Right ventricle myocardium inferior (tissue), 1 donor: ENCODE measurements around the gene VSTM2L. TPM values are rescaled to one million over a fixed set of nuclear protein-coding genes. Genes with fewer than 3 reads are reported as not detected.
A peak's percentile ranks its signal among the peaks of the same experiment; 100 is the strongest.

Source experiments
- ATAC-seq: fragments of 200-7000 bp; cut with Tn5 transposase; one replicate; pipeline ENCODE4 v1.9.1; 2020; ENCODE audit warnings: mild to moderate bottlenecking, moderate library complexity
- DNase-seq: peaks from one replicate; pipeline ENCODE4 v3.0.0; 2021; ENCODE audit errors: missing footprints
- intact Hi-C: fragments of 100-400 bp; cut with DNase I; formaldehyde crosslinking; loops from one replicate; pipeline ENCODE4 v1.11.0; 2022
- total RNA-seq: library from RNA; stranded (reverse); fragmentation: NEBNext Ultra II Directional; extraction: Animal tissue kit (Norgen Biotek cat#: 25700); gene quantifications from one replicate; pipeline ENCODE4 v1.2.1, GENCODE V29; 2021
- donor health status: DM: no; HTN: yes; CAD: no; lungs with severe emphysema.

Gene VSTM2L
- total RNA-seq, 1 donor from 2014 or later: 17.7 TPM

DNA sequence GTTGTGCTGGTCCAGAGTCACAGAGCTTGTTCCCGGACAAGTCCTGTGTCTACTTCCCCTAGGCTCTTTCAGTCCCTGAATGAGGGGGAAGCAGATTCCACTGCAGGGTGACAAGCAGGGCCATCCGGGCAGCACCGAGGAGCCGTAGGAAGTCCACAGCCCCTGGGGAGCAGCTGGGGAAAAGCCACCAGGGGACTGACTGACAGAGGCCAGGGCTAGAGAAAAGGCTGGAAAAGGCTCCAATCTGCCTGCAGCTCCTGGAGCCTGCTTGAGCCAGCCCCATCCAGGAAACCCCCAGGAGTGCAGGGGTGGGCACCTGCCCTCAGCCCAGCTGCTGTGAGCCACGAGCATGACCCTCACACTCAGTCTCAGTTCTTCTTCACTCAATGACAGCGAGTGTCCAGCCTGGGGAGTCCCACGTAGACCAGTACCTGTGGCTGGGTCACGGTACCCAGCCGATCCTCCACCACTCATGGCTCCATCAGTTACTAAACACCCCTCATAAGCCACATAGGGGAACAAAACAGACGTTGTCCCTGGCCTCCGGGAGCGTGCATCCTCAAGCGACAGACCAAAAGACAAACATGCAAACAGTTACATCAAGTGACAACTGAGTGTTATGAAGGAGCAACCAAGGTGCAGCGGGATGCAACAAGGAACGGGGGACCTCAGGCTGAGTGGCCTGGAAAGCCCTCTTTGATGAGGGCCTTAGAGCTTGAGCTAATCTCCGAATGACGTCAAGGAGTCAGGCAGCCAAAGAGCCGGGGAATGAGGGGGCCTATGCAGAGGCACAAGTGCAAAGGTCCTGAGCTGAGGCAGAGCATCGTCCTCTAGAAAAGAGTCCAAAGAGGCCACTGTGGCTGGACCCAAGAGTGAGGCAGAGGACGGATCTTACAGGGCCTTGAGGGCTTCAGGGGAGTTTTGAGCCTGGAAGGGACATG lies 24.8 kb upstream of the VSTM2L start:
- DNase-seq: no peak
- no peak for ATAC-seq
- intact Hi-C loops: no loop called here

DNA sequence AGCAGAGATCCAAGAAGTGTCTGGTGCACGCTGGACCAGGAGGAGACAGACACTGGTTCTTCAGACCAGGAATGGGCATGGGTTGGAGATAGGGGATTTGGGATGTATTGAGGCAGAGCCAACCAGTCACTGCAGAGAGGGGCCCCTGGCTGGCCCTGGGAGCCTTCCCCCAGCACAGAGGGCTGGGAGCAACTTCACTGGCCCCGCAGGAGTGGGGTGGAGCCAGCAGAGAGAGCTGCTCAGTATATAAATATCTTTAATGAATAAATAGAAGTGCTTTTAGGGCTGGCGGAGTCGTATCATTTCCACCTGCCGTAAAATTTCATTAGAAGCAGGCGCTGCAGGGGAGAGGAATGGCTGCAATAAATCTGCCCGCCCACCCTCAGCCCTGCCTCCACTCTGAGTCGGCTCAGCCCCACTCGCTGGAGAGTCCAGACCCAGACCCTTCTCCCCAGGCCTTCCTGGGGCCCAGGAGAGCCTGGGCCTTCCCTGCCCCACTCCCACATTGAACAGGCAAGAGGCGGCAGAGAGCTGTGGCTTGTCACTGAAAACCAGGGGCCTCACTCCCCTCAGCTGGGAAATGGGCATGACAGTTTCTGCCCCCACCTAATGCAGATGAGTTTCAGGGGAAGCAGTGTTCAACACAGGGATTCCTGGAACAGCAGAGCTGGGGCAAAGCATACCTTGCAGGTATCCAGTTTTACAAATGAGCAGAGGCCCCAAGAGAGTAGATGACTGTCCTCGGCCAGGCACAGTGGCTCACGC lies 23.9 kb upstream of the VSTM2L start:
- DNase-seq: no peak
- no peak for ATAC-seq
- intact Hi-C loops: no loop called here

DNA sequence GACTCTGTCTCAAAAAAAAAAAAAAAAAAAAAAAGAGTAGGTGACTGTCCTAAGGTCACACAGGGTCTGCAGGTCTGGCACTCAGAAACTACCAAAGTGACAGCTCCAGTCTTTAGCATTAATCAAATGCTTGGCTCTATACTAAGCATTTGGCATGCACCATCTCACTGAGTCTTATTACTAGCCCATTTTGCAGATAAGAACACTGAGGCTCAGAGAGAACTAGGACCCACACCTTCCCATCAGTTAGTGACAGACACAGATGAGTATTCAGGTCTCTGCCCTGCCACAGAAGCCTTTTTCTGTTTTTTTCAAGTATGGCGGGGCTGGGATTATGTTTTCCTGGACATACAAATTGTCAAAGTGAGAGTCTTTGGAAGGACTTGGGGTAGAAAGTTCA lies 23.1 kb upstream of the VSTM2L start:
- no peak for ATAC-seq
- DNase-seq: no peak
- intact Hi-C loops: no loop called here

DNA sequence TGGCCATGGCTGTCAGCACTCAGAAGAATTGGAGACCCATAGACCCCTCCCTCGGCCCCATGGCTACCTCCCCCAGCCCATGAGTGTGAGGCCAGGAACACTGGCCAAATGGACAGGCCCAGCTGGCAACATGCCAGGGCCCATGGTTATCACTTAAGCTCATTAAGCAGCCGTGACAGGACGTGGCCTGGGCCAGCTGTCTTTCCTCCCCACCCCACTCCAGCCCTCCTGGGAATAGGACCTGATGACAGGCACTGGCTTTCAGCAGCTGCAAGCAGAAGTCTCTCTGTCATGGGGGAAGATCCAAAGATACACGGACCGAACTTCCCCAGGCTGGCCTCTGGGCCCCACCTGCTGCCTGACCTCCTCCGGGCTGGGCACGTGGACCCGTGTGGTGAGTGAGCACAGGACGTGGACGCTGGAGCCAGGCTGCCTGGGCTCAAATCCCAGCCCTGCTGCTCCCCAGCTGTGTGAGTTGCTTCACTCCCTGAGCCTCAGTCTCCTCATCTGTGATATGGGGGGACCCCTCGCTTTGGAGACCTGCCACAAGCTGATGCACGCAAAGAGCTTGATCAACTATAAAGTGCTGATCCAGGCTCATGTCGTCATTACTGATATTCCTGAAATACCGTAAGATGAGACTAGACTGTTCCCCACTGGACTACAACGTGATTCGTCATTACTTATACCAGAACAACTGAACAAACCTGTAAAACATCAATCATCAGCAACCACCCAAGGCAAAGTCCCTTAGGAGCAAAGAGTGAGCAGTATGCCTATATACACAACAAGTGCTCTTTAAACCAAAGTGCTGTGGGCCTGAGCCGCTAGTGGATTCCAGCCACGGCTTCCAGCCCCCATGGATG lies 22.0 kb upstream of the VSTM2L start:
- intact Hi-C loops: loop anchor here (1.0 kb wide), 1 partner anchor 106 kb away; no protein-coding TSS in a partner anchor
- ATAC-seq (peak; percentile 91), DNase-seq (peak; percentile 85)

DNA sequence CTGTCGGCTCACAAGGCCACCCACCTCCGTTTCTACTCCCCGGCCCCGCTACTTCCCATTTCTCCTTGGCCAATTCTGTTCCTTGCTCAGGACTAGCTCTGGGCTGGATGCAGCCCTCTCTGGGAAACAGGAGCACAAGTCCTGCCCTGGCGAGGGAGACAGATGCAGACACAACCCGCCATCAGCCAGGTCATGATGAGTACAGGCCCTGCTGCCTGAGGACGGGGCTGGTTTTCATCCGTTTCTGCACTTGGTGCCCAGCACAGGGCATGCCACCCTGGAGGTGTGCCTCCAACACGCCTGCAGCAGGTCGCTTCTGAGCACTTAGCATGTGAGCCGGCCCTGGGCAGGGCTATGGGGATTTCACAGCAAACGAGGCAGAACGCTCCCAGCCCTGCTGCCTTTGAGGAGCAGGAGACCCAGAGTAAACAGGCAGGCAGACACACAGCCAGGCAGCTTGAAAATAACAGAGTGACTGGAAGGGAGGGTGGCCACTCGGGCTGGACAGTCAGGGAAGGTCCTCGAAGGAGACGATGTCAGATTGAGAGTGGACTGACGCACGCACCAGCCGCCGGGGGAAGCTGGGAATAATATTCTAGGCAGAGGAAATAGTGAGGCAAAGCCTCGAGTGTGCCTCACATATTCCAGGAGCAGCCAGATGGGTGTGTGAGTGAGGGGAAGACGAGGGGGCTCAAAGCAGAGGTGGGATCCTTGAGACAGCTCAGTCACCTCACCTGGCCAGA lies 21.2 kb upstream of the VSTM2L start:
- ATAC-seq: no peak

DNA sequence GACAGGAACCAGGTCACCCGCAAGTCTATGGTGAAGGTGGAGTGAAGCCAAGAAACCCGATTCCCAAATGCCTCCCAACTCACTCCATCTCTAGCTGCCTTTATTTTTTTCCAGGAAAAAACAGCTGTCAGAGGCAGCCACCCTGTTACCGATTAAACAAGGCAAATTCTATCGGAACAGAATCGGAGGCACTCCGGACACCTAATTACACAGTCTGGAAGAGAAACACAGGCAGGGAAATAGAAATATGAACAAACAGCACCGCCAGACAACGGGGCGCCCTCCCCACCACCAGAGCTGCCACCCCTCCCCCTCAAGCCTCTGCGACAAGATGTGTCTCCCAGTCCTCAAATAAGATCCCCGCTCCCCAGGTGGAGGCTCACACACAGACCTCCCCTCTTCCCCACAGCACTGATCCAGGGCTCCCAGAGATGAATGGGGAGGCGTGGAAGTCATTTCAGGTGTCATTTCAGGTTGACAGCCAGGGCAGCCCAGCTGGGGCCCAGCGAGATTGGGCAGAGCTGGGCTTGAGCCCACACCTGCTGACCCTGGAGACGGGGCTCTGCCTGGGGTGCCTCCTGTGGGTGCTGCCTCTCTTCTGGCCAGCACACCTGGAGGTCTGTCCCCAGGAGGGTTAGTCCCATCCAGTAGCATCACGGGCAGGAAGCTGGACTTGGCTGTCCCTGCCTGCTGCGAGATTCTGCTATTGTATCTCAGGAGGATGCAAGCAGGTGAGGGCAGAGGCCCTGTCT lies 19.8 kb upstream of the VSTM2L start:
- DNase-seq (no peak), ATAC-seq (no peak)
- intact Hi-C loops: no loop called here

More for the DNA sequence above, 21.2 kb upstream of the VSTM2L start:
- intact Hi-C loops: loop anchor here (1.0 kb wide), 1 partner anchor 106 kb away; no protein-coding TSS in a partner anchor
- no peak for DNase-seq

DNA sequence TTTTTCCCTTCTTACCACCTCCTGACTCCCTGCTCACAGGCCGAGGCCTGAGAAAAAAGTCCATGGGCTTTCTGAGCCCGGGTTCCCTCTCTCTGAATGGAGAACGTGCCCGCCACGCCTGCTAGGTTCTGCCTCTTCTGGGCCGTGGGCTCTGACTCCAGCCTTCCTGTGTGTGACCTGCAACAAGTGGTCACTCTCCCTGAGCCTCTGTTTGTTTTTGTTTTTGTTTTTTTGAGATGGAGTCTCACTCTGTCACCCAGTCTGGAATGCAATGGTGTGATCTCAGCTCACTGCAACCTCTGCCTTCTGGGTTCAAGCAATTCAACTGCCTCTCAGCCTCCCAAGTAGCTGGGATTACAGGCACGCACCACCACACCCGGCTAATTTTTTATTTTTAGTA lies 17.9 kb upstream of the VSTM2L start:
- intact Hi-C loops: no loop called here
- no peak for ATAC-seq
- DNase-seq: no peak

DNA sequence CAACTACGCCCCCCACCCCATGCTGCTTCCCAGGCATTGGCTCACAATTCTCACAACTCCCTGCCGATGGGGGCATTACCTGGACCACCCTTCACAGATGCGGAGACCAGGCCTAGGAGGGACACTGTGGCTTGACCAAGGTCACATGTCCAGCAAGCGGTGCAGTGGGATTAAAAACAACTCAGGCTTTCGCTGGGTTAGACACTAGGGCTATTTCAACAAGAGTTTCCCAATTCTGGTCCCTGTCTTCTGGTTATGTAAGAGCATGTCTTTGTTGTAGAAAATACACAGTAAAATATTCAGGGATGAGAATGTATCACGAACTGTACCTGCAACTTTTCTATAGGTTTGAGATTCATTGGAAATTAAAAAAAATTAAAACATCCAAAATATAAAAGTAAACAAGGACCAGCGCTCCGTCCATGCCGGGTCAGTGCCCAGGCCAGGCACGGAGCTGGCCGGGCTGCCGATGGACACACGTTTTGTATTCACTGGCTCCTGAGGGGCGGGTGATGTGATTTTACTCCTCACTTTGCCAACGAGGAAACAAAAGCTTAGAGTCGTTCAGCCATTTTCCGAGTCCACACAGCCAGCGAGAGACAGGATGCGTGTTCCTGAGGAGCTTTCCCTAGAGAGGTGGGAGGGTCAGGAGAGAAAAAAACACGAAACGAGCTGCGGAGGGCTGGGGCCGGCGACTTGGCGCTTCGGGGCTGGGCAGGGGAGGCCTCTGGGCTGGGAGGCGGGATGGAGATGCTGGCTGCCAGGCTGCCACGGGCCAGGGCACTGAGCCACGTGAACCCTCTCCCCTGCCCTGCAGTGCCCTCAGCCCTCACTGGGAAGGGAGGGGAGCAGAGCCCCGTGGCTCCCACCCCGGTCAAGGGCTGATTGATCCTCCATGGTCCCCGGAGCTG lies 17.1 kb upstream of the VSTM2L start:
- intact Hi-C loops: no loop called here
- DNase-seq: no peak
- ATAC-seq: peak; percentile 47

DNA sequence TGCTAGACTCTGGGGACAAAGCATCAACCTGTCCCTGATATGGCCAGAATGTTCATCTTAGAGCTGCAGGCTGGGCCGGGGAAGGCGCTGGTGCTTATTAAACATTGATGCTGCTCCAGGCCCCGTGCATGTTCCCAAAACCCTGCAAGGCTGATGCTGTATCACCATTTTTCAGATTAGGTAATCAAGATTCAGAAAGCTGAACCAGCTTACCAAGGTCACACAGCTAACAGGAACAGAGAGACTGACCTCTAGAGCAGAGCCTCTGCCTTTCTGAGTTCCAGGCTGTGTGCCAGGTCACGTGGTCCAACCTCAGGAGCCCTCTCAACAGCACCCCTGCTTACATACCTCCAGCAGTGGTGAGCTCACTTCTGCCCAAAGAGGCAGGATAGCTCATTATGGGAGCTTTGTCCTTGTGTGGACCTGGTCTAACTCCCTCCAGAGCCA lies 16.1 kb upstream of the VSTM2L start:
- peak; percentile 80 for ATAC-seq
- DNase-seq: no peak
- intact Hi-C loops: no loop called here

DNA sequence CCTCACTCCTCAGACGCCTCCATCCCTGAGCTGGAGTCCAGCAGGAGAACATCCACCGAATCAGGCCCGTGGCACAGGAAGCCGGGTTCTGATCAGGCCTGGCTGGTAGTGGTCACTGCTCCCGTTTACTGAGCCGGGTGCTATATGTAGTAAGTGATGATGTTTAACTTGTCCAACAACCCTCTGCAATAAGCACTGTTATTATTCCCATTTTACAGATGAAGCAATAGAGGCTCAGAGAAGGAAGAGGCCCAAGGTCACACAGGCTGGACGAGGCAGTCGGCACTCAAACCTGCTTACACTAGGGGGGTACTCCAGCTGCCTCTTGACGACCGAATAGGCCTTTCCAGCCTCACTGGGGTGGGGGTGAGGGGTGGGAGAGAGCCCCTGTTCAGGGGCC lies 14.3 kb upstream of the VSTM2L start:
- ATAC-seq (no peak), DNase-seq (no peak)
- intact Hi-C loops: no loop called here

DNA sequence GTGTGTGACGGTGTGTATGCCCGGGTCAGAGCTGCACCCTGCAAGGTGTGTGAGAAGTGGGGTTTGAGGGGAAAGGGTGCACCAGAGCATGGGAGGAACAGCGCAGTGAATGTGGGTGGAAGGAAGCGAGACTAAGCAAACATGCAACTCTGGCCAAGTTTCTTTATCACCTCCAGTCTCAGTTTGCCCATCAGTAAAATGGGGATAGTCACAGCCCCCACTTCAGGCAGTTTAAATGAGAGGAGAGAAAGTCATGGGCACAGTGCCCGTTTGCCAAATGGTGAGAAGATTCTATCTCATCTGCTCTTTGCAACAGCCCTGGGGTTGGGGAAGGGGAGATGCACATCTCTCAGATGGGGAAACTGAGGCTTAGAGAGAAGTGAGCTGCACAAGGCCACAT lies 12.8 kb upstream of the VSTM2L start:
- ATAC-seq: no peak
- DNase-seq: no peak
- intact Hi-C loops: loop anchor here (10.0 kb wide), 1 partner anchor 315 kb away; no protein-coding TSS in a partner anchor

DNA sequence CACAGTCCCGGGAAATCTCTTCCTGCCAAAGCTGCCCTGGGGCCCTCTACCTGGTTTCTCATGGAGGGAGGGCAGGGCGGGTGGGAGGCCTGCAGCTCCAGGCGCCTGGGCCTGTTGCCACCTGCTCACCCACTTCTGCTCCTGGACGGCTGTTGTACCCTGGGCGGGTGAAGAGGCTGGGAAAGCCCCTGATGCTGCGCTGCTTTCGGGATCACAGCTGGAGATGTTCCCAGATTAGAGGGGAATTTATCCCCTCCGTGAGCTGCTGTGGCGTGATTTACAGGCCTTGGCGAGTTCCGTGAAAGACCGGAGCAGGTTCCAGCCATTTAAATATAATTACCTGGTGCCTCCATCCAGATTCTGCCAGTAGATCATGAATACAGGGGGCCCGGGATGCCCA lies 12.3 kb upstream of the VSTM2L start:
- no peak for ATAC-seq
- intact Hi-C loops: loop anchor here (10.0 kb wide), 1 partner anchor 316 kb away; no protein-coding TSS in a partner anchor
- DNase-seq: no peak

DNA sequence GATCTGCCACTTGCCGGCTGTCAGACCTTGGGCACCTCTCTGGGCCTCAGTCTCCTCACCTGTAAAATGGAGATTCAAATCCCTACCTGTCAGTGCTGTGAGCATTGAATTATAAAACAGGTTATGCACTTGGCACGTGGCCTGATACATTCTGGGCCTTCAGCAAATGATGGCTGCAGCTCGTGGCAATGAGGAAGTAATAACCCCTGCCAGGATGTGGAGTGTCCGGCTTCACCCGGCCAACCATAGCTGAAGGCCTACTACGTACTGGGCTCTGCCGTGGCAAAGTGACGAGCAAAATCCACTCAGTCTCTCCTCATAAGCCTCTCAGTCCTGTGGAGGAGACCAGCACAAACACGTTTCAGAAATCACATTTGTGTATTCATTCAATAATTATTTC lies 10.9 kb upstream of the VSTM2L start:
- intact Hi-C loops: loop anchor here (10.0 kb wide), 1 partner anchor 317 kb away; no protein-coding TSS in a partner anchor
- no peak for DNase-seq

DNA sequence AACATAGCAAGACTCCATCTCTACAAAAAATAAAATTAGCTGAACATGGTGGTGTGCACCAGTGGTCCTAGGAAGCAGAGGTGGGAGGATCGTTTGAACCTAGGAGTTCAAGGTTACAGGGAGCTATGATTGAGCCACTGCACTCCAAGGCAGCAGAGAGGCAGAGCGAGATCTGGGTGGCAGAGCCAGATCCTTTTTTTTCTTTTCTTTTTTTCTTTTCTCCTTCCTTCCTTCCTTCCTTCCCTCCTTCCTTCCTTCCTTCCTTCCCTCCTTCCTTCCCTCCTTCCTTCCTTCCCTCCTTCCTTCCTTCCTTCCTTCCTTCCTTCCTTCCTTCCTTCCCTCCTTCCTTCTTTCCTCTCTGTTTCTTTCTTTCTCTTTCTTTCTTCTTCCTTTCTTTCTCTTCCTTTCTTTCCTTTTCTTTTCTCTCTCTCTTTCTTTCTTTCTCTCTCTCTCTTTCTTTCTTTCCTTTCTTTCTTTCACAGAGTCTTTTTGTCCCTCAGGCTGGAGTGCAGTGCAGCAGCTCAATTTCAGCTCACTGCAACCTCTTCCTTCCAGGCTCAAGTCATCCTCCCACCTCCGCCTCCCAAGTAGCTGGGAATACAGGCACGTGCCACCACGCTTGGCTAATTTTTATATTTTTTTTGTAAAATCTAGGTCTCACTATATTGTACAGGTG lies 9.2 kb upstream of the VSTM2L start:
- intact Hi-C loops: loop anchor here (10.0 kb wide), 1 partner anchor 319 kb away; no protein-coding TSS in a partner anchor
- ATAC-seq (no peak), DNase-seq (no peak)

More for the DNA sequence above, 10.9 kb upstream of the VSTM2L start:
- no peak for ATAC-seq

DNA sequence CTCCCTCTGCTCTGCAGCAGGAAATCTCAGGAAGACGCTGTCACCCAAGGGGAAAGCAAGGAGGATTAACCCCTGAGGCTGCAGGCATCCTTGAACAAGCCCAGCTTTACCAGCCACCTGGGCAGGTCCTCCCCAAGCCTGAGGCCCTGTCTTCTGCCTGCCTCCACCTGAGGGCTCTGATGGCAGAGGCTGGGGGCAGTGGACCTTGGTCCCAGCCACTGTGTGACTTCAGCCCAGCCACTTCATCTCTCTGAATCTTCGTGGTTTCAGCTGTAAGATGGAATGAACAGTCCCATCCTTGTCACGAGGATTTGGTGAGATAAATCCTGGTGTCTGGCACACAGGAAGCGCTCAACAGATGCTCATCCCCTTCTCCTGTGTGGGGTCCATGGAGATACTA lies 8.5 kb upstream of the VSTM2L start:
- ATAC-seq (no peak), DNase-seq (no peak)
- intact Hi-C loops: loop anchor here (10.0 kb wide), 1 partner anchor 320 kb away; no protein-coding TSS in a partner anchor

DNA sequence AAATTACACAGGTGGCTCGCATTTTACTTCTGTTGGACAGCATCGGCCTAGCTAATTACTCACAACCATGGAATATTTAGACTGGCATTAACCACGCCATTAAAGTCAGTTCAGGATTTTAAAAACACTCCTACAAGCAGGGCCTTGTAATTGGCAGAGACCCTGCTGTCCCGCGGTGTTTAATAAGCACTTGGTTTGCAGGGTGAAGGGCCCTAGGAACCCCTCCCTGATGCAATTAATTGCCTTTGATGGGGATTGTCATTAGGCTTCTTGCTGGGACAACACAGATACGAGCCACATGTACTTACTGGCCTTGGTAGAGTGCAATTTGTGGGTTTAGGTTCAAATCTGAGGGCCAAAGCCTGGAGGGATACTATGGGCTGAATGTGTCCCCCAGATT lies 7.8 kb upstream of the VSTM2L start:
- ATAC-seq: no peak

More for the DNA sequence above, 7.8 kb upstream of the VSTM2L start:
- intact Hi-C loops: loop anchor here (10.0 kb wide), 1 partner anchor 320 kb away; no protein-coding TSS in a partner anchor
- DNase-seq: no peak
